ENCODE measurements around the gene ZBTB7B.
A peak's percentile ranks its signal among the peaks of the same experiment; 100 is the strongest.

ZBTB7B gene

DNA sequence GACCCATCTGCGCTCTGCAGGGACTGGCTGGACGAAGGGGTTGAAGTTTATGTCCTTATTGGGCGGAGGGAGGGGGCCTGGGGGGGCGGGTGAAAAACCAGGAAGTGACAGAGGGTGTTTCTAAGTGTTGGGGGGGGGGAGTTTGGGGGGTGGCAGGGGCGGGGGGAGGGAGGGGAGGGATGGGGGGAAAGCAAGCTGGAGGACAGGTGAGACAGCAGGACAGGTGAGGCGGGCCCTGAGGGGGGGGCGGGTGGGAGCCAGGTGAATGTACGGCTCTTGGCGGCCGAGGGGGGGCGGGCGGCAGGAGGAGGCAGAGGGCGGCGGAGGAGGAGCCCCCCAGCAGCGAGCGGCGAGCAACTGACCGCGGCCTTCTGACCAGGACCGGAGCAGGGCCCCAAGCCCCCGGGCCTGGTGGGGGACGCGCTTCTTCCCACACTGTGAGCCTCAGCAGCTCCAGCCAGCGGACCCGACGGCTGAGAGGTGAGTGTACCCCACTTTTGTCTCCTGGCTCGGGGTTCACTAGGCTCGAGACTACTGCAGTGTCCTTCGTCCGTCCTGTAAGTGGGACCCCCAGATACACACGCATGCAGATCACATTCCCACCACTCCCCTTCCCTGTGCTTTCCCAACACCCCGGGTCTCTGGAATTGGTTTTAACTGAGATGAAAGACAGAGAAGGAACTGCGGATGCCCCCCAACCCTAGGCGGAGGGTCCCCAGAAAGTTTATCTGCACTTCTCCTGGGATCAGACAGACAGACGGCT is at the start of gene ZBTB7B:
Gene ZBTB7B (plus strand): TSS at position 339 of the 763 bp plus-strand sequence. CDS start 11,859 bp downstream, outside the sequence.
- H3K9ac ChIP-seq (ENCODE audit: low read length in 2 of 2): peak within 1 kb of the TSS; percentile 92 to 95
- no peaks in the 10 kb centered on the region for H3K9me3 ChIP-seq (ENCODE audit: control insufficient read depth in 2 of 2, low read length in 2 of 2)
- H3K36me3 ChIP-seq (ENCODE audit: control insufficient read depth in 2 of 2, insufficient read depth in 2 of 2, low read length in 2 of 2): no peaks in the 10 kb centered on the region
- peak within 1 kb of the TSS; percentile 94 to 95 for H3K4me3 ChIP-seq (ENCODE audit: low read length in 2 of 2)
- H3K4me1 ChIP-seq (ENCODE audit: control insufficient read depth, insufficient read depth, low read length): peaks cover 59% of the 10 kb centered on the region
- peak within 1 kb of the TSS; percentile 98 for H3K27ac ChIP-seq (ENCODE audit: low read length)
- H3K27me3 ChIP-seq (ENCODE audit: control insufficient read depth in 1 of 2, insufficient read depth in 2 of 2, low read length in 2 of 2): no peaks in the 10 kb centered on the region

DNA sequence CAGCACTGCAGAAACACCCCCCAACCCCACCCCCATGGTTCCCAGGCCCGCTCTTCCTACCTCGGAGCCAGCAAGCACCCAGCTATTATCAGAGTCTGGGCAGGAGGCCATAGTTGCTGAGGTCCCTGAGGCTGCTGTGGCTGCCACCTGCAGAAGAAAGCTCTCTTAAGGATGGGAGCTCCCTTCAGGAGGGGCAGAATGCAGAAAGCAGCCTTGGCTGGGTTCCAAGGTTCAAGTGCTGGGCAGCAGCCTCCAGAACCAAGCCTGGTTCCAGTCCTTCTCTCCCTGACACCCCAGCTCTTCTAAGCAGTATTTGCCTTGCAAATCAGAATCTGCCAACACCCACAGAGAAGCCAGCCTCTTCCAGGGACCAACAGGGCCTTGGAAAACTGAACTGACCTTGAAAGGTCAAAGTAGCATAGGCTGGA is 49.0 kb upstream of the ZBTB7B start:
- peak overlapping the region in 1 of 2 donors; percentile 3 for H3K9ac ChIP-seq (ENCODE audit: low read length in 2 of 2)
- H3K4me3 ChIP-seq (ENCODE audit: low read length in 2 of 2): peak overlapping the region; percentile 45 to 54
- no peaks in the 10 kb centered on the region for H3K9me3 ChIP-seq (ENCODE audit: control insufficient read depth in 2 of 2, low read length in 2 of 2)
- H3K4me1 ChIP-seq (ENCODE audit: control insufficient read depth, insufficient read depth, low read length): peaks cover 49% of the 10 kb centered on the region
- peaks cover 12 to 16% of the 10 kb centered on the region in 2 donors for H3K36me3 ChIP-seq (ENCODE audit: control insufficient read depth in 2 of 2, insufficient read depth in 2 of 2, low read length in 2 of 2)
- no peak overlapping the region for H3K27ac ChIP-seq (ENCODE audit: low read length)
- H3K27me3 ChIP-seq (ENCODE audit: control insufficient read depth in 1 of 2, insufficient read depth in 2 of 2, low read length in 2 of 2): no peaks in the 10 kb centered on the region

DNA sequence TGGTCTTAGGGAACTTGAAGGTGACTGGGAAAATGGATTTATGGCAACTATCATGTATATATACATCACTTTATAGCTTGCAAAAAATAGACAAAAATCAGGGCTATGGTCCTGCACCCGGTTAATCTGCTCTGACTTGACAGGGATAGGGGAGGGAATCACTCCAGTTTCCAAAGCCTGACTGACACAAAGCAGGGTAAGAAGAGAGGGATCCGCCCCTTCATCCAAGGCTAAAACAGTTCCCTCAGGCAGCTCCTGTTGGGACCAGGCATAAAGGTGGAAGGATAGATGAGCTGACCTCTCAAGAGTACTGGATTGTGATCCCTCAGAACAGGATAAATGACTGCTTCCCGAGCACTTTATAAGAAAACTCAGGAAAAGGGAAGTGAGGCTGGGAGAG is 48.1 kb upstream of the ZBTB7B start:
- Histone ChIP-seq H3K4me3 (ENCODE audit: low read length in 2 of 2) (peak overlapping the region; percentile 89 to 92), H3K9ac (ENCODE audit: low read length in 2 of 2) (peak overlapping the region; percentile 65 to 84), H3K36me3 (ENCODE audit: control insufficient read depth in 2 of 2, insufficient read depth in 2 of 2, low read length in 2 of 2) (peaks cover 15 to 17% of the 10 kb centered on the region in 2 donors), H3K27ac (ENCODE audit: low read length) (peak overlapping the region; percentile 90), H3K9me3 (ENCODE audit: control insufficient read depth in 2 of 2, low read length in 2 of 2) (no peaks in the 10 kb centered on the region), H3K27me3 (ENCODE audit: control insufficient read depth in 1 of 2, insufficient read depth in 2 of 2, low read length in 2 of 2) (no peaks in the 10 kb centered on the region), H3K4me1 (ENCODE audit: control insufficient read depth, insufficient read depth, low read length) (peaks cover 51% of the 10 kb centered on the region)

DNA sequence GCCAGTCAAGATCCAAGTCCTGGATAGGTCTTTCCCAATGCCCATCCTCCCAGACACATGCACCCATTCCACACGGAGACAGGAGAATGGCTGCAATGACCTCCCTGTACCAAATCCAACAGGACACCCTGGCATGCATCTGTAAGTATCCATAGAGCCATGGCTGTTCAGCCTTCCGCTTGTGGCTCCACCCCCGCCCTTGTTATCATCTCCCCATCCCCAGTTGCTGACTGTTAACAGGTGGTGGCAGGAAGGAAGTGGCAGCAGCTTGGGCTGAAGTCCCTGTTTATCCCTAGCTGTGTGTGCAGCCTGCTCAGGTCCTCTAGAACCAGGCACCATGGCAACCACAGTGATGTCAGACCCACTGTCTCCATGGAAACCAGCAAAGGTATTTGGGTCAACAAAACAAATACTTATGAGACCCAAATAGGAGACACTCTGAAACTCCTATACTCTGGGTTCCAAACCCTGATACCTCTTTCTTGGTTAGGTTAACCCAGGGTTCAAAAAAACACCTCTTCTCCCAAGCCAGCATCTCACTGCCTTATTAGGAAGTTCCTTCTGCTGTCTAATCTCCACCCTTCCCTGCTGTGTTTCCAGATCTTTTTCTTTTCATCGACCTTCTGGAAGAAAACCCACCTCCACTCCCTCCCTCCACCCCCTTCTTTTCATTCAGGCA is 47.4 kb upstream of the ZBTB7B start:
- Histone ChIP-seq H3K27ac (ENCODE audit: low read length) (peak overlapping the region; percentile 90), H3K9me3 (ENCODE audit: control insufficient read depth in 2 of 2, low read length in 2 of 2) (no peaks in the 10 kb centered on the region), H3K36me3 (ENCODE audit: control insufficient read depth in 2 of 2, insufficient read depth in 2 of 2, low read length in 2 of 2) (peaks cover 15 to 19% of the 10 kb centered on the region in 2 donors), H3K4me3 (ENCODE audit: low read length in 2 of 2) (peak overlapping the region; percentile 89 to 92), H3K9ac (ENCODE audit: low read length in 2 of 2) (peak overlapping the region; percentile 65 to 84), H3K27me3 (ENCODE audit: control insufficient read depth in 1 of 2, insufficient read depth in 2 of 2, low read length in 2 of 2) (no peaks in the 10 kb centered on the region), H3K4me1 (ENCODE audit: control insufficient read depth, insufficient read depth, low read length) (peaks cover 52% of the 10 kb centered on the region)

DNA sequence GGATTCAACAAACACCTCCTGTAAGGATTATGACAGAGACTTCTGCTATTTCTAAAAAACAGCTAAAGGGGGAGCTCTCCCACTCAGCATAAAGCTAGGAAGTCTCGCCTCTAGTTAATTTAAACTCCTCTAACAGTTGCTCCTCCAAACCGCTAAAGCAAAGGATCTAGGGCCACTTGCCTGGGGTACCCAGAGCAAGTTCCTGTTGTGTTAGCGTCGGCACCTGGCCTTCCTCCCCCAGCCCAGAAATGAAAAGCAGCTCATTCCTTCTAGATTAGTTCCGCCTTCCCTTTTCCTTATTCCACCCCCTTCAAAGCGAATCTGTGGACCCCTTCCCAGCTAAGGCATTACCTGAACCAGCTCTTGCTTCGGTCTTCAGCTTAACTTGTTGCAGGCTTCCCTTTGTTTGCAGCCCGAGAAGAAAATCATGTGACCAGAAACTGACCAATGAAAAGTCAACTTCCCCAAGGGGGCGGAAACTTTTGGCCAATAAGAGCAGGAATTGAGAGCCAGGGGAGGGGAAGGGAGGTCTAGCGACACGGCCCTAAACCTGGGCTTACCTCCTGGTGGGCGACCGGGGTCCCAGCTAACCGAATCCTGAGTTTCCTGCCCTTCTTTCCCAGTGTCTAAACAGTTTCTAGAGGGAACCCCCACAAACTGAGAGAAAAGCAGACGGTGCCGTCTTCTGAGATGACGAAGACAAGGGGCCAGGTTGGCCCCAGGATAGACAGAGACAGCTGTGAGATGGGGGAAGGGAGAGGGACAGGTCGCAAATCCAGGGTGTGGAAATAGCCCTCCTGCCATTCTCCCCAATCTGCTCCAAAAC is 46.7 kb upstream of the ZBTB7B start, which contains the start of gene PBXIP1:
Gene PBXIP1 (minus strand): TSS at position 382 of the 826 bp plus-strand sequence. CDS start 2,378 bp downstream, outside the sequence.
- Histone ChIP-seq H3K27me3 (ENCODE audit: control insufficient read depth in 1 of 2, insufficient read depth in 2 of 2, low read length in 2 of 2) (no peaks in the 10 kb centered on the region), H3K27ac (ENCODE audit: low read length) (peak within 1 kb of the TSS; percentile 90), H3K36me3 (ENCODE audit: control insufficient read depth in 2 of 2, insufficient read depth in 2 of 2, low read length in 2 of 2) (peaks cover 9 to 13% of the 10 kb centered on the region in 2 donors), H3K4me3 (ENCODE audit: low read length in 2 of 2) (peak within 1 kb of the TSS; percentile 89 to 92), H3K9ac (ENCODE audit: low read length in 2 of 2) (peak within 1 kb of the TSS; percentile 65 to 84), H3K9me3 (ENCODE audit: control insufficient read depth in 2 of 2, low read length in 2 of 2) (no peaks in the 10 kb centered on the region), H3K4me1 (ENCODE audit: control insufficient read depth, insufficient read depth, low read length) (peaks cover 59% of the 10 kb centered on the region)

DNA sequence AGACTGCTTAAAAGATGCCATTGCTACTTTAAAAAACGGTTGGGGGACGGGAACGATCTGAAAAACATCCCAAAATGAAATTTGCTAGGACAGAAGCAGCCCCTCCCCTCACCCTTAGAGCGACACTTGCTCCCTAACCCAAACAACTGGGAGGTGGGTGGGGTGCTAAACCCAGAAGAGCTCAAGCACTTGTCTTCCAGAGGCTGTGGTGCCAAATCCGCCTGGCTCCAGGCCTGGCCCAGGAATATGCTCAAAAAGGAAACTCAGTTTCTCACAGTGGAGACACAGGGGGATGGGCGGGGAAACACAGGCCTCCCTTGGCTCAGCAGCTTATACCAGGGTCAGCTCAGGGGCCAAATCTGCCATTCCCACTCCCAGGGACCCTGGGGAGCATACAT is 46.1 kb upstream of the ZBTB7B start:
- H3K36me3 ChIP-seq (ENCODE audit: control insufficient read depth in 2 of 2, insufficient read depth in 2 of 2, low read length in 2 of 2): peaks cover 5 to 8% of the 10 kb centered on the region in 2 donors
- H3K9ac ChIP-seq (ENCODE audit: low read length in 2 of 2): peak overlapping the region; percentile 65 to 84
- H3K27me3 ChIP-seq (ENCODE audit: control insufficient read depth in 1 of 2, insufficient read depth in 2 of 2, low read length in 2 of 2): no peaks in the 10 kb centered on the region
- H3K27ac ChIP-seq (ENCODE audit: low read length): peak overlapping the region; percentile 90
- no peaks in the 10 kb centered on the region for H3K9me3 ChIP-seq (ENCODE audit: control insufficient read depth in 2 of 2, low read length in 2 of 2)
- H3K4me3 ChIP-seq (ENCODE audit: low read length in 2 of 2): peak overlapping the region; percentile 89 to 92
- peaks cover 62% of the 10 kb centered on the region for H3K4me1 ChIP-seq (ENCODE audit: control insufficient read depth, insufficient read depth, low read length)

DNA sequence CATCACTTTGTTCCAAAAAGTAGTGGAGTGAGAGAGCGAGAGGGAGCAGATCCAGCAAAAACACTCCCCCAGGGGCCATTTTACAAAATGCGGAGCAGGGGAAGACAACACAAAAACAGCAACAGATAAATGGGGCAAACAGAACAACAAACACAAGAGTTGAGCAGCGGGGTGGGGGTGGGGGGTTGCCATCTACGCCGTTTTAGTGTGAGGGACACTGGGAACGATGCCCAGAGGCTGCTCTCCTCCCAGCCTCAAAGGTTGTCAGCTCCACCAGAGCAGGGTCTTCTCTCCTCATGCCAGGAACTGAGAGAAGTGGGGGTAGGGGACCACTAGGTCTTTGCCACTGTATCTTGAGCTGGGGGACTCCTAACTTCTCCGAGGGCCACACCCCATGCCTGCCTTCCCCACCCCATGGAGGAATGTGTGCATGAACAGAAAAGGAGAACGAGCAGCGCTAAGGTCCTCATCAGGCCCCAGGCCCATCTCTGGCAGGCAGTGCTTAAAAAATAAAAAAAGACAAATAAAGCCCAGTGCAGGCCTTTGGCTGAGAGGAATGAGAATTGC is 45.4 kb upstream of the ZBTB7B start:
- H3K27me3 ChIP-seq (ENCODE audit: control insufficient read depth in 1 of 2, insufficient read depth in 2 of 2, low read length in 2 of 2): no peaks in the 10 kb centered on the region
- no peak overlapping the region for H3K4me3 ChIP-seq (ENCODE audit: low read length in 2 of 2)
- H3K9me3 ChIP-seq (ENCODE audit: control insufficient read depth in 2 of 2, low read length in 2 of 2): no peaks in the 10 kb centered on the region
- H3K4me1 ChIP-seq (ENCODE audit: control insufficient read depth, insufficient read depth, low read length): peaks cover 64% of the 10 kb centered on the region
- H3K36me3 ChIP-seq (ENCODE audit: control insufficient read depth in 2 of 2, insufficient read depth in 2 of 2, low read length in 2 of 2): peaks cover 5 to 8% of the 10 kb centered on the region in 2 donors
- H3K9ac ChIP-seq (ENCODE audit: low read length in 2 of 2): peak overlapping the region; percentile 65 to 84
- peak overlapping the region; percentile 90 for H3K27ac ChIP-seq (ENCODE audit: low read length)

DNA sequence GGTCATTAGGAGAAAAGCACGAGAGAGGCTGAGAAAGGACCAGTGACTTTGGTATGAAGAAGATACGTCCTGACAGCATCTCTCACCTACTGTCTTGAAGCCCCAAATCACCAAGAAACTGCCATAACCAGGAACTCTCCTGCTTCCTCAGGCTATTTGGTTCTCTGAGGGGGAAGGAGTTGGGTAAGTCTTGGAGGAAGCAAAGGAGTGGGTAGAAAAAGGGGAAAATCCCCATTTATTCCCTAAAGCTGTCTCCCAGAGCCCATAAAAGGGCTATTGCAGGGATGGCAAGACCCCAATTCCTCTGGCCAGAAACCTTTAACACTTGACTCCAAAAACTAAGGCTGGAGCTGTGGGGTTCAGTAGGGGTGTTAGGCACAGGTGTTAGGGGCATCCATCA is 44.6 kb upstream of the ZBTB7B start:
- Histone ChIP-seq H3K9ac (ENCODE audit: low read length in 2 of 2) (no peak overlapping the region), H3K4me1 (ENCODE audit: control insufficient read depth, insufficient read depth, low read length) (peaks cover 65% of the 10 kb centered on the region), H3K27me3 (ENCODE audit: control insufficient read depth in 1 of 2, insufficient read depth in 2 of 2, low read length in 2 of 2) (no peaks in the 10 kb centered on the region), H3K36me3 (ENCODE audit: control insufficient read depth in 2 of 2, insufficient read depth in 2 of 2, low read length in 2 of 2) (peaks cover 6 to 8% of the 10 kb centered on the region in 2 donors), H3K4me3 (ENCODE audit: low read length in 2 of 2) (no peak overlapping the region), H3K9me3 (ENCODE audit: control insufficient read depth in 2 of 2, low read length in 2 of 2) (no peaks in the 10 kb centered on the region), H3K27ac (ENCODE audit: low read length) (peak overlapping the region; percentile 90)

DNA sequence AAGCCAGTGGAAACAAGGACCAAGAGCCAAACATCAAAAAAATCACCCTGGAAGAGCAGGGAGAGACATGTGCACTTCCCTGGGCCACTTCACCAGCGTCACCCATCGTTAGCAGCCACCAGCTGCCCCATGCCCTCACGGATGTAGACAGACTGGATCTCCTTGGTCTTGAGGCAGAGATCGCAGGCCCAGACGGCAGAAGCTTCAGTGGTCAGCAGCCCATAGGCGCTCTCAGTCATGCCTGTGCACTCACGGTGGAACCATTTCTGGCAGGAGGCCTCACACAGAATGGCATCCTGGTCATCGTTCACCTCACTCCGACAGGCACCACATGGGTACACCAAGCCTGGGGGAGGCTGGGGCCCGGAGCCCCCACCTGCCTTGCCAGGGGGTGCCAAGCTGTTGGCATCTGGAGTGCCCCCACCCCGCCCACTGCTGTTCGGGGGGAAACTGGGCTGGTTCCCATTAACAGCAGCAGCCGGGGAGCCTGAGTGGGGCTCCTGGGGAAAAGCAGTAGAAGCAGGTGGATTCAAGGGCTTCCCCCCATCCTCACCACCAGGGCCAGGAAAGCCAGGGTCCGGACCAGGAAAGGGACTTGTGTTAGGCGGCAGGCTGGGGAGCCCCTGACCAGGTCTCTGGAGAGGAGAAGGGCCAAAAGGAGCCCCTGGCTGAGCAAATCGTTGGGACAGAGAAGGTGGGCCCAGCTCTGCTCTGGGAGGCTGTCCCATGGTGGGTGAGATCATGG is 43.7 kb upstream of the ZBTB7B start:
- peaks cover 14 to 15% of the 10 kb centered on the region in 2 donors for H3K36me3 ChIP-seq (ENCODE audit: control insufficient read depth in 2 of 2, insufficient read depth in 2 of 2, low read length in 2 of 2)
- H3K9ac ChIP-seq (ENCODE audit: low read length in 2 of 2): no peak overlapping the region
- no peak overlapping the region for H3K4me3 ChIP-seq (ENCODE audit: low read length in 2 of 2)
- H3K4me1 ChIP-seq (ENCODE audit: control insufficient read depth, insufficient read depth, low read length): peaks cover 61% of the 10 kb centered on the region
- no peak overlapping the region for H3K27ac ChIP-seq (ENCODE audit: low read length)
- no peaks in the 10 kb centered on the region for H3K9me3 ChIP-seq (ENCODE audit: control insufficient read depth in 2 of 2, low read length in 2 of 2)
- no peaks in the 10 kb centered on the region for H3K27me3 ChIP-seq (ENCODE audit: control insufficient read depth in 1 of 2, insufficient read depth in 2 of 2, low read length in 2 of 2)
